Measurements from ENCODE around the gene TMPRSS3.

TMPRSS3 gene

GRCh38 chr21:42435401-42435800 is 39.5 kb upstream of the TMPRSS3 start:
- H3K79me2 ChIP-seq (ENCODE audit: insufficient read depth, low read length): no peaks in the 10 kb centered on the region
- H3K27me3 ChIP-seq (ENCODE audit: insufficient read depth, low read length, poor library complexity, severe bottlenecking): no peaks in the 10 kb centered on the region
- TF ChIP-seq EZH2phosphoT487 (IDR thresholded peaks at IDR 0.05; ENCODE audit: borderline replicate concordance): no peak
- no peak for TF ChIP-seq CTCF (conservative IDR thresholded peaks at IDR 0.05; ENCODE audit: low read length)
- no peaks in the 10 kb centered on the region for H3F3A ChIP-seq (ENCODE audit: low read depth)
- no peak overlapping the region for H3K4me2 ChIP-seq (ENCODE audit: low read depth, low read length, poor library complexity, severe bottlenecking)
- no peak overlapping the region for H3K9ac ChIP-seq (ENCODE audit: low read depth, low read length, poor library complexity, severe bottlenecking)
- no peaks in the 10 kb centered on the region for H4K20me1 ChIP-seq (ENCODE audit: insufficient read depth, low read length, poor library complexity, severe bottlenecking)
- H3K9me3 ChIP-seq (ENCODE audit: insufficient read depth, low read depth, low read length): peaks cover 13% of the 10 kb centered on the region
- H3K4me3 ChIP-seq (ENCODE audit: low read length, poor library complexity, severe bottlenecking): no peak overlapping the region
- H3K36me3 ChIP-seq (ENCODE audit: insufficient read depth, low read length): peaks cover 41% of the 10 kb centered on the region; the same call in 1 of the 2 replicates
- H3K4me1 ChIP-seq (ENCODE audit: insufficient read depth, low read length, poor library complexity, severe bottlenecking): no peaks in the 10 kb centered on the region
- H2AFZ ChIP-seq (ENCODE audit: low read length): no peak overlapping the region
- H3K9me2 ChIP-seq (replicated peaks; ENCODE audit: low read depth, low read length): no peaks in the 10 kb centered on the region

GRCh38 chr21:42434884-42435283 is 39.0 kb upstream of the TMPRSS3 start:
- Histone ChIP-seq H4K20me1 (ENCODE audit: insufficient read depth, low read length, poor library complexity, severe bottlenecking) (no peaks in the 10 kb centered on the region), H3F3A (ENCODE audit: low read depth) (no peaks in the 10 kb centered on the region), H3K79me2 (ENCODE audit: insufficient read depth, low read length) (no peaks in the 10 kb centered on the region), H3K27me3 (ENCODE audit: insufficient read depth, low read length, poor library complexity, severe bottlenecking) (no peaks in the 10 kb centered on the region), H3K9me2 (replicated peaks; ENCODE audit: low read depth, low read length) (no peaks in the 10 kb centered on the region), H3K36me3 (ENCODE audit: insufficient read depth, low read length) (peaks cover 41% of the 10 kb centered on the region; the same call in 1 of the 2 replicates), H3K4me1 (ENCODE audit: insufficient read depth, low read length, poor library complexity, severe bottlenecking) (no peaks in the 10 kb centered on the region), H3K9ac (ENCODE audit: low read depth, low read length, poor library complexity, severe bottlenecking) (no peak overlapping the region), H3K4me3 (ENCODE audit: low read length, poor library complexity, severe bottlenecking) (no peak overlapping the region), H3K4me2 (ENCODE audit: low read depth, low read length, poor library complexity, severe bottlenecking) (no peak overlapping the region), H3K9me3 (ENCODE audit: insufficient read depth, low read depth, low read length) (peaks cover 13% of the 10 kb centered on the region), H2AFZ (ENCODE audit: low read length) (no peak overlapping the region)
- TF ChIP-seq CTCF (conservative IDR thresholded peaks at IDR 0.05; ENCODE audit: low read length) (no peak), EZH2phosphoT487 (IDR thresholded peaks at IDR 0.05; ENCODE audit: borderline replicate concordance) (no peak)

- H3K36me3 ChIP-seq (ENCODE audit: insufficient read depth, low read length): peaks cover 41% of the 10 kb centered on the region; the same call in 1 of the 2 replicates
- no peak overlapping the region for H3K4me3 ChIP-seq (ENCODE audit: low read length, poor library complexity, severe bottlenecking)
Observed at GRCh38 chr21:42433946-42434551, 38.2 kb upstream of the TMPRSS3 start.

More at GRCh38 chr21:42433946-42434551, 38.2 kb upstream of the TMPRSS3 start:
- Histone ChIP-seq H3K4me2 (ENCODE audit: low read depth, low read length, poor library complexity, severe bottlenecking) (no peak overlapping the region), H4K20me1 (ENCODE audit: insufficient read depth, low read length, poor library complexity, severe bottlenecking) (no peaks in the 10 kb centered on the region), H3F3A (ENCODE audit: low read depth) (no peaks in the 10 kb centered on the region), H3K9me3 (ENCODE audit: insufficient read depth, low read depth, low read length) (peaks cover 13% of the 10 kb centered on the region), H2AFZ (ENCODE audit: low read length) (no peak overlapping the region), H3K79me2 (ENCODE audit: insufficient read depth, low read length) (no peaks in the 10 kb centered on the region), H3K4me1 (ENCODE audit: insufficient read depth, low read length, poor library complexity, severe bottlenecking) (no peaks in the 10 kb centered on the region), H3K9me2 (replicated peaks; ENCODE audit: low read depth, low read length) (no peaks in the 10 kb centered on the region), H3K27me3 (ENCODE audit: insufficient read depth, low read length, poor library complexity, severe bottlenecking) (no peaks in the 10 kb centered on the region), H3K9ac (ENCODE audit: low read depth, low read length, poor library complexity, severe bottlenecking) (no peak overlapping the region)
- TF ChIP-seq EZH2phosphoT487 (IDR thresholded peaks at IDR 0.05; ENCODE audit: borderline replicate concordance) (no peak), CTCF (conservative IDR thresholded peaks at IDR 0.05; ENCODE audit: low read length) (no peak)
